Hepatocyte (in vitro differentiated cells): ENCODE measurements around the gene KDM6A.

Source experiments
- EZH2 ChIP-seq: fragments of 200-600 bp; sonication (generic); IDR thresholded peaks from 2 replicates; pipeline ENCODE4 v1.6.1; 2016; ENCODE audit warnings: antibody characterized with exemption, mild to moderate bottlenecking, borderline replicate concordance
- TF ChIP-seq, protein P1 (sequence below): fragments of 200-600 bp; sonication (generic); IDR thresholded peaks from 2 replicates; pipeline ENCODE4 v1.5.1; 2016; ENCODE audit warnings: antibody characterized with exemption, mild to moderate bottlenecking; ENCODE audit not compliant: poor library complexity

DNA sequence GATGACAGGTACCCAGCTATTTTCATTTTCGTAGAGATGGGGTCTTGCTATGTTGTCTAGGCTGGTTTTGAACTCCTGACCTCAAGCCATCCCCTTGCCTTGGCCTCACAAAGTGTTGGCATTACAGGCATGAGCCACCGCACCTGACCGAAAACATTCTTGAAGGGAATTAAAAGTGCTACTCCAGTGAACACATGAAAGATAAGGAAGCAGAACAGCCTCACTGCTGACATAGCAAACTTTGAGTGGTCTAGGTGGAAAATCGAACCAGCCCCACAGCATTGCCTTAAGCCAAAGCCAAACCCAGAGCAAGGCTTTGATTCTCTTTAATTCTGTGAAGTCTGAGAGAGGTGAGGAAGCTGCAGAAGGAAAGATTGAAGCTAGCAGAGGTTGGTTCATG is 65.1 kb downstream of the KDM6A start:
- TF ChIP-seq, protein P1, sequence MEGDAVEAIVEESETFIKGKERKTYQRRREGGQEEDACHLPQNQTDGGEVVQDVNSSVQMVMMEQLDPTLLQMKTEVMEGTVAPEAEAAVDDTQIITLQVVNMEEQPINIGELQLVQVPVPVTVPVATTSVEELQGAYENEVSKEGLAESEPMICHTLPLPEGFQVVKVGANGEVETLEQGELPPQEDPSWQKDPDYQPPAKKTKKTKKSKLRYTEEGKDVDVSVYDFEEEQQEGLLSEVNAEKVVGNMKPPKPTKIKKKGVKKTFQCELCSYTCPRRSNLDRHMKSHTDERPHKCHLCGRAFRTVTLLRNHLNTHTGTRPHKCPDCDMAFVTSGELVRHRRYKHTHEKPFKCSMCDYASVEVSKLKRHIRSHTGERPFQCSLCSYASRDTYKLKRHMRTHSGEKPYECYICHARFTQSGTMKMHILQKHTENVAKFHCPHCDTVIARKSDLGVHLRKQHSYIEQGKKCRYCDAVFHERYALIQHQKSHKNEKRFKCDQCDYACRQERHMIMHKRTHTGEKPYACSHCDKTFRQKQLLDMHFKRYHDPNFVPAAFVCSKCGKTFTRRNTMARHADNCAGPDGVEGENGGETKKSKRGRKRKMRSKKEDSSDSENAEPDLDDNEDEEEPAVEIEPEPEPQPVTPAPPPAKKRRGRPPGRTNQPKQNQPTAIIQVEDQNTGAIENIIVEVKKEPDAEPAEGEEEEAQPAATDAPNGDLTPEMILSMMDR: no peak
- TF ChIP-seq EZH2: no peak
